IMR-90 (cell line): ENCODE measurements around the gene TBC1D22A. TPM values are rescaled to one million over a fixed set of nuclear protein-coding genes. Genes with fewer than 3 reads are reported as not detected.

Experiments used
- ATAC-seq: fragments of 200-7000 bp; cut with Tn5 transposase; 2 replicates; pipeline ENCODE4 v1.9.1; 2020; ENCODE audit warnings: low read depth, mild to moderate bottlenecking, moderate library complexity
- BruUV-seq: library from RNA; stranded (reverse); fragments of 400-500 nt; replicated peaks from 2 replicates; lab custom pipeline; 2021; lab: Mats Ljungman, UMichigan
- CTCF ChIA-PET: fragments of 300-600 bp; formaldehyde crosslinking; extraction: SDS; loops from one replicate; lab custom pipeline; 2021; ENCODE audit warnings: antibody characterized with exemption; lab: Yijun Ruan, JAX
- POLR2A ChIA-PET: fragments of 300-600 bp; sonication (Branson Sonifier 250); formaldehyde crosslinking; loops from one replicate; lab custom pipeline; 2022; ENCODE audit warnings: antibody characterized with exemption; ENCODE audit not compliant: unreplicated experiment; lab: Charles Lee
- DNase-seq: peaks from one replicate; pipeline ENCODE4 v3.0.0; 2013
- H2AFZ ChIP-seq: replicated peaks from 2 replicates; pipeline ENCODE3; 2013; ENCODE audit warnings: low read length, mild to moderate bottlenecking; ENCODE audit not compliant: poor library complexity
- H2AK5ac ChIP-seq: 2 replicates; pipeline ENCODE4 v1.6.1; 2013; ENCODE audit warnings: low read depth, low read length, inconsistent platforms
- H2AK9ac ChIP-seq: replicated peaks from 2 replicates; pipeline ENCODE3; 2013; ENCODE audit warnings: mild to moderate bottlenecking, low read depth, low read length, moderate library complexity; ENCODE audit not compliant: poor library complexity
- H2BK120ac ChIP-seq: 2 replicates; pipeline ENCODE4 v1.6.1; 2013; ENCODE audit warnings: low read depth, low read length, inconsistent platforms
- H2BK15ac ChIP-seq: 3 replicates; pipeline ENCODE4 v1.6.1; 2013; ENCODE audit warnings: low read depth, low read length, inconsistent platforms
- H2BK20ac ChIP-seq: 2 replicates; pipeline ENCODE4 v1.6.1; 2013; ENCODE audit warnings: low read depth, mild to moderate bottlenecking, inconsistent platforms, low read length, moderate library complexity
- H2BK5ac ChIP-seq: 2 replicates; pipeline ENCODE4 v1.6.1; 2013; ENCODE audit warnings: mild to moderate bottlenecking, low read depth, low read length, inconsistent platforms; ENCODE audit not compliant: poor library complexity, severe bottlenecking
- H3K14ac ChIP-seq: replicated peaks from 2 replicates; pipeline ENCODE4 v1.6.1; 2013; ENCODE audit warnings: low read depth, low read length, inconsistent platforms
- H3K18ac ChIP-seq: 2 replicates; pipeline ENCODE4 v1.6.1; 2013; ENCODE audit warnings: low read depth, low read length, control low read depth
- H3K23ac ChIP-seq: 2 replicates; pipeline ENCODE4 v1.6.1; 2013; ENCODE audit warnings: low read depth, low read length, inconsistent platforms
- H3K27ac ChIP-seq: 2 replicates; pipeline ENCODE4 v1.5.1; 2013; ENCODE audit warnings: mild to moderate bottlenecking, control low read depth, low read length; ENCODE audit not compliant: insufficient read depth
- H3K27me3 ChIP-seq: 2 replicates; pipeline ENCODE4 v1.6.1; 2013; ENCODE audit warnings: low read length; ENCODE audit not compliant: control insufficient read depth, insufficient read depth
- H3K36me3 ChIP-seq: 2 replicates; pipeline ENCODE4 v1.6.1; 2013; ENCODE audit warnings: low read length, mixed read lengths; ENCODE audit not compliant: control insufficient read depth, insufficient read depth
- H3K4ac ChIP-seq: 2 replicates; pipeline ENCODE4 v1.6.1; 2013; ENCODE audit warnings: low read depth, low read length, inconsistent platforms
- H3K4me1 ChIP-seq: 2 replicates; pipeline ENCODE4 v1.6.1; 2013; ENCODE audit warnings: low read length, mixed read lengths; ENCODE audit not compliant: control insufficient read depth, insufficient read depth
- H3K4me2 ChIP-seq: 2 replicates; pipeline ENCODE4 v1.6.1; 2013; ENCODE audit warnings: low read depth, mild to moderate bottlenecking, control low read depth, low read length, moderate library complexity
- H3K4me3 ChIP-seq: 2 replicates; pipeline ENCODE4 v1.5.1; 2013; ENCODE audit warnings: low read depth, mild to moderate bottlenecking, control low read depth, low read length, moderate library complexity; ENCODE audit not compliant: insufficient read depth
- H3K56ac ChIP-seq: 2 replicates; pipeline ENCODE4 v1.6.1; 2013; ENCODE audit warnings: low read length, inconsistent platforms; ENCODE audit not compliant: insufficient read depth; ENCODE audit errors: extremely low read depth
- H3K79me1 ChIP-seq, 2 experiments: 2 replicates each; pipeline ENCODE4 v1.6.1; 2013; ENCODE audit warnings: low read length in 2 of 2, inconsistent platforms in 1 of 2, low read depth in 1 of 2
- H3K9ac ChIP-seq: 2 replicates; pipeline ENCODE4 v1.6.1; 2013; ENCODE audit warnings: low read depth, low read length, control low read depth
- H3K9me1 ChIP-seq: 2 replicates; pipeline ENCODE4 v1.6.1; 2013; ENCODE audit warnings: low read length, inconsistent platforms; ENCODE audit not compliant: insufficient read depth
- H3K9me3 ChIP-seq: 2 replicates; pipeline ENCODE4 v1.6.1; 2013; ENCODE audit warnings: low read length; ENCODE audit not compliant: control insufficient read depth, insufficient read depth
- H4K20me1 ChIP-seq: 2 replicates; pipeline ENCODE4 v1.6.1; 2013; ENCODE audit warnings: low read length, inconsistent platforms; ENCODE audit not compliant: insufficient read depth
- H4K5ac ChIP-seq: 2 replicates; pipeline ENCODE4 v1.6.1; 2013; ENCODE audit warnings: mild to moderate bottlenecking, low read depth, low read length, control low read depth
- H4K8ac ChIP-seq, 2 experiments: 2 replicates each; pipeline ENCODE4 v1.6.1; 2013; ENCODE audit warnings: low read depth in 2 of 2, low read length in 2 of 2, control low read depth in 1 of 2, inconsistent platforms in 1 of 2
- H4K91ac ChIP-seq: 2 replicates; pipeline ENCODE4 v1.6.1; 2013; ENCODE audit warnings: low read depth, low read length, inconsistent platforms; ENCODE audit not compliant: insufficient read depth
- MXI1 ChIP-seq: IDR thresholded peaks from 2 replicates; pipeline ENCODE4 v1.6.1; 2012; ENCODE audit warnings: low read depth, mild to moderate bottlenecking, low read length, moderate library complexity, borderline replicate concordance
- NFE2L2 ChIP-seq: fragments of 150-350 bp; IDR thresholded peaks from 2 replicates; pipeline ENCODE4 v1.6.1; 2016; ENCODE audit warnings: low read depth, mild to moderate bottlenecking, low read length
- WGBS, 2 experiments: methylation state at CpG; one replicate each; pipeline versions ENCODE4 v1.1.5 to v1.1.7; 2013; ENCODE audit warnings: missing lambda C conversion rate in 2 of 2; ENCODE audit not compliant: insufficient read length in 1 of 2; ENCODE audit errors: extremely low coverage in 2 of 2; 5-methylcytosine and 5-hydroxymethylcytosine counted together
- dilution Hi-C: fragments of 300-500 bp; cut with HindIII; formaldehyde crosslinking; loops from one replicate; pipeline ENCODE4 v1.14.3; 2018; ENCODE audit warnings: low sequenced_read_pairs; ENCODE audit not compliant: unreplicated experiment
- in situ Hi-C: fragments of 300-500 bp; cut with MboI; formaldehyde crosslinking; loops from 3 replicates; pipeline ENCODE4 v1.14.3; 2019; ENCODE audit warnings: low sequenced_read_pairs, inconsistent platforms, mixed read lengths
- intact Hi-C: fragments of 100-400 bp; cut with micrococcal nuclease; formaldehyde crosslinking; loops from 2 replicates; pipeline ENCODE4 v1.10.0; 2022
- polyA plus RNA-seq, 3 experiments: library from polyadenylated mRNA; depleted of rRNA; stranded (reverse); fragments of >200 nt; gene quantifications; 2 replicates each; pipeline ENCODE4 v1.2.3, GENCODE V29; 2012; ENCODE audit warnings: low replicate concordance in 1 of 3
- total RNA-seq: library from RNA; depleted of rRNA; stranded (reverse); fragments of >200 nt; gene quantifications from 2 replicates; pipeline ENCODE4 v1.2.3, GENCODE V29; 2012

Gene TBC1D22A
- total and polyA plus RNA-seq, 2 of the 4 experiments (the other 2 are of a cell fraction) = 9.0 to 16.7 TPM

DNA sequence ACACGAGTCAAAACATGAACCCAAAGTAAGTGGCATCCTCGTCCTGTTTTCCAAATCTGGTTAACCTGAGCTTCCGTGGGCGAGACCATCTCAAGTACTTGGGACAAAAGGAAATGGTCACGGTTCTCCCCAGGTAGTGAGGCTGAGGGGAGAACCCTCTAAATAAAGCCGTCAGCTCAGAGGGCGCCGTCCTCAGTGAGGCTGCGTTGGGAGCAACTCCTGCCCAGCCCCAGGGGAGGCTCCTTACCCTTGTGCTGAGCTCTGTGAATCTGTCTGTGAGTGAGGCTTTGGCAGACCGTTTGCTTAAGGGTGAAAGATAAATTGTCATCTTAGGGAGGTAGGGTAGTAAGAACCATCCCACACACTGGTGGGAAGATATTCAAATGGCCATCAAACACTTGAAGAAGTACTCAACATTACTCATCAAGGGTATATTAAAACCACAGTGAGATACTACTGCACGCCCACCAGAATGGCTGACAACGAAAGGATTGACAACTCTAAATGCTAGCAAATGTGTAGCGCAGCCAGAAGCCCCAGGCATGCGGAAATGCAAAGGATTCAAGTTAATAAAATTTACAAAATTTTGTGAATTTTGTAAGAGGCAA, 321.0 kb downstream of the TBC1D22A start:
- ChIA-PET CTCF (no interaction called here), POLR2A (no interaction called here)
- Histone ChIP-seq H3K4ac (no peak overlapping the region), H3K23ac (no peak overlapping the region), H3K18ac (no peak overlapping the region), H3K56ac (no peak overlapping the region), H3K9me3 (0 out of 2 replicates have a peak, but pooled peaks cover 2% of the 10 kb centered on the region), H4K91ac (no peak overlapping the region), H4K20me1 (no peaks in the 10 kb centered on the region), H2BK5ac (no peak overlapping the region), H3K4me1 (no peaks in the 10 kb centered on the region), H3K4me3 (no peak overlapping the region), H3K14ac (no peak overlapping the region), H3K4me2 (no peak overlapping the region), H3K36me3 (no peaks in the 10 kb centered on the region), H2AK9ac (no peak overlapping the region), H3K9ac (no peak overlapping the region), H3K27ac (no peak overlapping the region), H3K9me1 (no peaks in the 10 kb centered on the region), H2BK15ac (no peak overlapping the region), H2AK5ac (no peak overlapping the region), H4K8ac (no peak overlapping the region), H4K5ac (no peak overlapping the region), H2BK20ac (no peak overlapping the region), H2BK120ac (no peak overlapping the region), H2AFZ (no peak overlapping the region), H3K27me3 (no peaks in the 10 kb centered on the region), H3K79me1 (peaks cover 0 to 4% of the 10 kb centered on the region in 2 experiments; a peak in 2 of 4 replicates)
- dilution Hi-C loops (no loop called here), in situ Hi-C loops (no loop called here), intact Hi-C loops (no loop called here)
- DNase-seq (no peak), ATAC-seq (no peak)
- BruUV-seq = no TSS peak
- 80% methylated on average over 1 of the region's 14 CpGs; no CpG with 5 or more reads in 1 of the 2 experiments for WGBS, 2 experiments
- TF ChIP-seq NFE2L2 = no peak
- no peak for TF ChIP-seq MXI1
